ENCODE results near the gene CACNA1B. TPM values are rescaled to one million over a fixed set of nuclear protein-coding genes. Genes with fewer than 3 reads are reported as not detected.
"Not testable (repeated sequence)": the region's sequence is repeated elsewhere in the genome, so short reads cannot be mapped to it uniquely, and the experiment has no call there.

CACNA1B gene
- total and polyA plus RNA-seq, 9 of the 15 experiments (the other 6 are each of a cell fraction or from before 2014, with no cell fraction given), result 0.01 to 0.04 TPM; not detected in 7

GRCh38 chr9:137888621-137889020 lies 11.0 kb downstream of the CACNA1B start:
- H3K4me1 ChIP-seq (replicated peaks in 1 of 2; ENCODE audit: control insufficient read depth in 2 of 2, insufficient read depth in 2 of 2, low read length in 2 of 2); DNase-seq (ENCODE audit: extremely low read depth in 1 of 4, low spot score in 3 of 4); FAIRE-seq; POLR2A ChIA-PET; H3K4me3 ChIP-seq; H3K9me3 ChIP-seq (replicated peaks; ENCODE audit: control insufficient read depth, insufficient read depth, low read depth, low read length); intact Hi-C loops (cut with micrococcal nuclease); H3K27ac ChIP-seq (ENCODE audit: extremely low read depth, low read depth, low read length); H3K4me2 ChIP-seq (ENCODE audit: insufficient read depth, low read length); BruUV-seq (replicated peaks); H2AFZ ChIP-seq (ENCODE audit: low read depth, low read length); ATAC-seq; H4K20me1 ChIP-seq (replicated peaks; ENCODE audit: control insufficient read depth, insufficient read depth, low read length); H3K79me2 ChIP-seq (ENCODE audit: control insufficient read depth, insufficient read depth, low read length); in situ Hi-C loops (cut with MboI); CTCF ChIA-PET (ENCODE audit: low intra/inter-chr PET ratio); H3K9ac ChIP-seq (ENCODE audit: insufficient read depth in 1 of 2, low read depth in 2 of 2, low read length in 2 of 2); H3K36me3 ChIP-seq (ENCODE audit: control insufficient read depth, insufficient read depth, low read length); H3K9me1 ChIP-seq (ENCODE audit: control insufficient read depth, insufficient read depth, low read length): not testable (repeated sequence)
- 0% methylated on average over 8 of the region's 12 CpGs for WGBS (ENCODE audit: insufficient coverage, low coverage, missing lambda C conversion rate)
- H3K27me3 ChIP-seq (ENCODE audit: control insufficient read depth in 2 of 2, insufficient read depth in 2 of 2, low read length in 2 of 2), result peaks cover 2 to 21% of the 10 kb centered on the region in 2 experiments; a peak in 4 of 5 replicates

DNA sequence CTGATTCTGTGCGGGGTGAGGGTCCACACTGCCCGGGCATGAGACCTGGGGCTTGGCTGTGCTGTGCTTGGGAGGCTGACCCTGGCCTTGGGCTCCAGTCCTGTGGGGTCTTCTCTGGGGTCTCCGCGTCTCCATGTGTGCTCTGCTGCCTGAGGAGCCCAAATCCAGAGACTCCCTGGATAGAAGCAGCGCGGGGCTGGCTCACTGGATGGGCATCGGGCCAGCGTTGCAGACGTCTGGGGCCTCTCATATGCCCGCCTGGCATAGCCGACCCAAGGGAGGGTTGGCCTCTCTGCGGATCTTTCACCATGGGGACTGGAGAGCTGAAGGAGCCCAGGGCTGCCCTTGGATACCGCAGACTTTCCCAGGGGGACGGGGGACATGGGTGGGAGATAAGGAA lies 12.4 kb downstream of the CACNA1B start:
- H2AFZ ChIP-seq (ENCODE audit: low read depth, low read length); FAIRE-seq; intact Hi-C loops (cut with micrococcal nuclease); POLR2A ChIA-PET; H3K4me2 ChIP-seq (ENCODE audit: insufficient read depth, low read length); H3K9me3 ChIP-seq (replicated peaks; ENCODE audit: control insufficient read depth, insufficient read depth, low read depth, low read length); H3K79me2 ChIP-seq (ENCODE audit: control insufficient read depth, insufficient read depth, low read length); CTCF ChIA-PET (ENCODE audit: low intra/inter-chr PET ratio); DNase-seq (ENCODE audit: extremely low read depth in 1 of 4, low spot score in 3 of 4); H3K36me3 ChIP-seq (ENCODE audit: control insufficient read depth, insufficient read depth, low read length); ATAC-seq; BruUV-seq (replicated peaks); H3K4me3 ChIP-seq; H3K9me1 ChIP-seq (ENCODE audit: control insufficient read depth, insufficient read depth, low read length); H3K9ac ChIP-seq (ENCODE audit: insufficient read depth in 1 of 2, low read depth in 2 of 2, low read length in 2 of 2); H3K27ac ChIP-seq (ENCODE audit: extremely low read depth, low read depth, low read length); H4K20me1 ChIP-seq (replicated peaks; ENCODE audit: control insufficient read depth, insufficient read depth, low read length); in situ Hi-C loops (cut with MboI); H3K4me1 ChIP-seq (replicated peaks in 1 of 2; ENCODE audit: control insufficient read depth in 2 of 2, insufficient read depth in 2 of 2, low read length in 2 of 2): not testable (repeated sequence)
- H3K27me3 ChIP-seq (ENCODE audit: control insufficient read depth in 2 of 2, insufficient read depth in 2 of 2, low read length in 2 of 2), result peaks cover 6 to 31% of the 10 kb centered on the region in 2 experiments
- whole genome bisulfite sequencing (ENCODE audit: insufficient coverage, low coverage, missing lambda C conversion rate), result no CpG with 5 or more reads among the region's 14 CpGs
